HEK293T (cell line): ENCODE results near the gene ABLIM2.

Experiments used
- CTCF ChIA-PET: fragments of 350-600 bp; formaldehyde crosslinking; extraction: SDS; loops from one replicate; lab custom pipeline; 2021; ENCODE audit warnings: antibody characterized with exemption, inconsistent platforms; lab: Yijun Ruan, JAX
- POLR2A ChIA-PET: fragments of 350-600 bp; formaldehyde crosslinking; extraction: SDS; loops from one replicate; lab custom pipeline; 2020; ENCODE audit warnings: antibody characterized with exemption, inconsistent platforms; lab: Yijun Ruan, JAX
- DNase-seq: peaks from one replicate; pipeline ENCODE4 v3.0.0; 2012; ENCODE audit warnings: mixed read lengths; ENCODE audit errors: extremely low spot score
- ARNT ChIP-seq: fragments of 450-650 bp; IDR thresholded peaks from 2 replicates; pipeline ENCODE4 v1.6.1; 2017; ENCODE audit warnings: mild to moderate bottlenecking
- BHLHE40 ChIP-seq: fragments of 450-650 bp; IDR thresholded peaks from 2 replicates; pipeline ENCODE4 v1.6.1; 2016; ENCODE audit warnings: mild to moderate bottlenecking, moderate library complexity, borderline replicate concordance
- CTBP1 ChIP-seq: fragments of 450-650 bp; IDR thresholded peaks from 2 replicates; pipeline ENCODE4 v1.6.1; 2016; ENCODE audit warnings: borderline replicate concordance
- ELF4 ChIP-seq: fragments of 450-650 bp; IDR thresholded peaks from 2 replicates; pipeline ENCODE4 v1.6.1; 2017; ENCODE audit warnings: antibody characterized with exemption
- FOXK2 ChIP-seq: fragments of 450-650 bp; IDR thresholded peaks from 2 replicates; pipeline ENCODE4 v1.6.1; 2016; ENCODE audit warnings: mild to moderate bottlenecking
- FOXM1 ChIP-seq: fragments of 450-650 bp; IDR thresholded peaks from 2 replicates; pipeline ENCODE4 v1.6.1; 2017; ENCODE audit warnings: mild to moderate bottlenecking, borderline replicate concordance
- HDGF ChIP-seq: fragments of 450-650 bp; IDR thresholded peaks from 2 replicates; pipeline ENCODE4 v1.6.1; 2017; ENCODE audit warnings: antibody characterized with exemption, borderline replicate concordance
- L3MBTL2 ChIP-seq: fragments of 450-650 bp; conservative IDR thresholded peaks from 2 replicates; pipeline ENCODE4 v1.6.1; 2016; ENCODE audit warnings: mild to moderate bottlenecking
- LEF1 ChIP-seq: fragments of 450-650 bp; IDR thresholded peaks from 2 replicates; pipeline ENCODE4 v1.6.1; 2017; ENCODE audit warnings: mild to moderate bottlenecking, borderline replicate concordance
- NFRKB ChIP-seq: fragments of 450-650 bp; IDR thresholded peaks from 2 replicates; pipeline ENCODE4 v1.6.1; 2016; ENCODE audit warnings: mild to moderate bottlenecking, moderate library complexity
- PKNOX1 ChIP-seq: fragments of 450-650 bp; IDR thresholded peaks from 2 replicates; pipeline ENCODE4 v1.6.1; 2016
- SP1 ChIP-seq: fragments of 450-650 bp; IDR thresholded peaks from 2 replicates; pipeline ENCODE4 v1.6.1; 2017
- SUZ12 ChIP-seq: fragments of 450-650 bp; IDR thresholded peaks from 2 replicates; pipeline ENCODE4 v1.6.1; 2016; ENCODE audit warnings: mild to moderate bottlenecking
- TARDBP ChIP-seq: fragments of 450-650 bp; IDR thresholded peaks from 2 replicates; pipeline ENCODE4 v1.6.1; 2016
- ZNF384 ChIP-seq: fragments of 450-650 bp; IDR thresholded peaks from 2 replicates; pipeline ENCODE4 v1.6.1; 2016

Gene ABLIM2

GRCh38 chr4:7968262-7968896 lies 190.2 kb downstream of the ABLIM2 start:
- ChIA-PET CTCF (no interaction called here), POLR2A (interaction anchor here (1.5 kb wide), 1 partner anchor 29 kb away, joined by 4 read pairs; the partner anchor contains the start of gene AFAP1)
- no peak for DNase-seq
- TF ChIP-seq CTBP1 = no peak
- no peak for TF ChIP-seq L3MBTL2
- no peak for TF ChIP-seq NFRKB

DNA sequence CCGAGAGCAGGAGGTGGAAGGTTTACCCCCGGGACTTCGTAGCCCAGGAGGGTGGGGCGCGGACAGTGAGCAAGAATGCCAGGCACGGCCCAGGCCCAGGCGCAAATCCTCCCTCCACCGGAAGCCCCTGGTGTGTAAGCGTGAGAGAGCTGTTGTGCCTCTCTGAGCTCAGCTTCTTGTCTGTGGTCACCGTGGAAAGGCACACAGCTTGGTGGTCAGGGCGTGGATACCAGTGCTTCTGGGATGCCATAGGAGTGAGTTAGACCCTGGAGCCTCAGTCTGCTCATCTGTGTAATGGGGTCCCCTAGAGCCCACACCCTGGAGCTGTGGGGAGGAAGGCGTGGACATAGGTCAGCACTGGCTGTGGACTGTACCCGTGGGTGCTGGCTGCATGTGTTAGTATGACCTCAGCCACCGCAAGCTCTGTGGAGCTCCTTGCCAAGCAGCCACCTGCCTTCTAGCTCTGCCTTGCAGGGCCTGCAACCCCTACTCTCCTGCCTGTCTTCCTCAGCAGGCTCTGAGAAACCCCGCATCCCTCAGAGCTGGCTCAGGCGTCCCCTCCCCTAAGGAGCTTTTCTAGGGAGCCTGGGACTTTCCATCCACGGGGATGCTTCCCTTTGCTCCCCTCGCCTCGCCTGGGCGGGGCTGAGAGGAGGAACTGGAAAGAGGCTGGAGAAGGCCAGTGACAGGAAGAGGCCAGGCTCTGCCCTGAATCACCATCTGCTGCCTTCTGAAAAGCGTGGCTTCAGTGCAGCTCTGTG lies 190.9 kb downstream of the ABLIM2 start:
- no peak for TF ChIP-seq LEF1
- TF ChIP-seq CTBP1 = no peak
- no peak for TF ChIP-seq SP1
- TF ChIP-seq NFRKB = no peak
- no peak for TF ChIP-seq FOXM1
- TF ChIP-seq ZNF384 = no peak
- TF ChIP-seq L3MBTL2 = no peak
- no peak for TF ChIP-seq TARDBP
- no peak for TF ChIP-seq HDGF
- no peak for TF ChIP-seq SUZ12
- ChIA-PET POLR2A (interaction anchor here (1.5 kb wide), 1 partner anchor 28 kb away, joined by 4 read pairs; the partner anchor contains the start of gene AFAP1), CTCF (interaction anchor here (0.5 to 0.9 kb wide), 2 partner anchors 10 to 48 kb away, joined by 3 to 4 read pairs; no protein-coding TSS in a partner anchor)
- DNase-seq = no peak

- TF ChIP-seq ELF4 = no peak
- no peak for TF ChIP-seq SUZ12
- no peak for TF ChIP-seq TARDBP
- ChIA-PET CTCF (interaction anchor here (0.5 to 0.9 kb wide), 2 partner anchors 11 to 49 kb away, joined by 3 to 4 read pairs; no protein-coding TSS in a partner anchor), POLR2A (interaction anchor here (1.5 kb wide), 1 partner anchor 27 kb away, joined by 4 read pairs; the partner anchor contains the start of gene AFAP1)
- no peak for DNase-seq
Observed at GRCh38 chr4:7967063-7967440, 191.6 kb downstream of the ABLIM2 start.

- CTCF ChIA-PET = interaction anchor here (0.6 to 0.8 kb wide), 2 partner anchors 39 to 116 kb away, joined by 3 read pairs; no protein-coding TSS in a partner anchor
- POLR2A ChIA-PET = no interaction called here
- TF ChIP-seq CTBP1 (no peak), BHLHE40 (no peak), LEF1 (no peak), ZNF384 (no peak), ELF4 (no peak), SUZ12 (no peak), NFRKB (no peak), PKNOX1 (no peak), HDGF (no peak), FOXK2 (no peak), FOXM1 (no peak)
- DNase-seq = no peak
Observed at GRCh38 chr4:7966281-7967062, 192.1 kb downstream of the ABLIM2 start.

DNA sequence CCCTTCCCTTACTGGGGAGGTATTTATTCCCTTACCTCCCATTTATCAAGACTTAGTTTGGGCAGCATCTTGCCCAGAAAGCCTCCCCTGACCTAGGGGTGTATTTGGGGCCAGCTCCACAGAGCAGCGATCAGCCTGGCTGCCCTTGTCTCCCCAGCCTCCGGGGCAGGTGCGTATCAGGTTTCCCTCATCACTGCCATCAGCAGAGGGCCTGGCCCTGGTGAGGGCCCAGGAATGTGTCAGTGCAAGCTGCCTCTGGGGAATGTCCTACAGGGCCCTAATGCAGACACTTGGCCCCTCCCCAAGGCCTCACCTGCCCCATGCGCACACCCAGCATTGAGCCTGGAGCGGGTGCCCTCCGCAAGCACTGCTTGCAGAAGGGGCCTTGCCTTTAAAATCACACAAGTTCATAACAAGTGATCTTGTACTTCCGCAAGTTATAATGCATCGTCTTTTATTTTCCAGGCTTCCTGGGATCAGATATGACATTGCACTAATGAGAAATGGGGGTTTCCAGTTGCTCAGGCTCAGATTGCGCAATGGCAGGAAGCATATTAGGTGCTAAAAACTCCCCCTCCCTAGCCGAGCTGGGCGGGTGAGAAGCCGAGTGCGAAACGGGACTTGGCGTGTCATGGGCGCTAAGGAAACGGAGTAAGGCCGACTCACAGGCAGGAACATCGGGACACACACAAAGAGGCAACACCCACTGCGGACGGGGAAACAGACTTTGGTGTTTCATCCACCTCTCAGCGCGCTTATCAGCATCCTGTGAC lies 193.5 kb downstream of the ABLIM2 start:
- no peak for TF ChIP-seq ELF4
- TF ChIP-seq LEF1 = no peak
- TF ChIP-seq ZNF384 = no peak
- POLR2A ChIA-PET = no interaction called here
- CTCF ChIA-PET = interaction anchor here (0.8 kb wide), 1 partner anchor 115 kb away, joined by 3 read pairs; no protein-coding TSS in a partner anchor
- DNase-seq = no peak

GRCh38 chr4:7964459-7964858 lies 194.2 kb downstream of the ABLIM2 start:
- ChIA-PET CTCF (no interaction called here), POLR2A (no interaction called here)
- no peak for TF ChIP-seq CTBP1
- no peak for TF ChIP-seq FOXK2
- TF ChIP-seq L3MBTL2 = no peak
- TF ChIP-seq TARDBP = no peak
- TF ChIP-seq NFRKB = no peak
- no peak for TF ChIP-seq ELF4
- TF ChIP-seq BHLHE40 = no peak
- TF ChIP-seq HDGF = no peak
- TF ChIP-seq ARNT = no peak
- DNase-seq = no peak

- ChIA-PET CTCF (no interaction called here), POLR2A (no interaction called here)
- TF ChIP-seq BHLHE40 (no peak), ZNF384 (no peak), SP1 (no peak), LEF1 (no peak), CTBP1 (no peak)
- no peak for DNase-seq
Observed at GRCh38 chr4:7963691-7964090, 194.9 kb downstream of the ABLIM2 start.
